ENCODE results near the gene GAPDHS.

- TF ChIP-seq EZH2 (IDR thresholded peaks at IDR 0.05; ENCODE audit: insufficient read depth, poor library complexity, severe bottlenecking) = no peak
- TF ChIP-seq EZH2phosphoT487 (IDR thresholded peaks at IDR 0.05; ENCODE audit: insufficient read depth, low read depth) = no peak
Measured at GRCh38 chr19:35559781-35560180, 26.5 kb downstream of the GAPDHS start.

All from GM23248 (cell line).